ENCODE measurements around the gene MAP4K4.

The MAP4K4 gene

GRCh38 chr2:101723371-101724124 is 26.0 kb downstream of the MAP4K4 start:
- no peak for DNase-seq (ENCODE audit: low spot score)

GRCh38 chr2:101724125-101724474 is 26.6 kb downstream of the MAP4K4 start:
- DNase-seq (ENCODE audit: low spot score): no peak

- no peak for DNase-seq (ENCODE audit: low spot score)
Measured at GRCh38 chr2:101725038-101725437, 27.5 kb downstream of the MAP4K4 start.

GRCh38 chr2:101725515-101726192 is 28.1 kb downstream of the MAP4K4 start:
- DNase-seq (ENCODE audit: low spot score): peak; percentile 49

- no peak for DNase-seq (ENCODE audit: low spot score)
Measured at GRCh38 chr2:101728865-101729264, 31.4 kb downstream of the MAP4K4 start.

- DNase-seq (ENCODE audit: low spot score): no peak
Measured at GRCh38 chr2:101729521-101730190, 32.1 kb downstream of the MAP4K4 start.

- DNase-seq (ENCODE audit: low spot score): no peak
Measured at GRCh38 chr2:101731221-101732054, 33.9 kb downstream of the MAP4K4 start.

GRCh38 chr2:101732199-101732598 is 34.7 kb downstream of the MAP4K4 start:
- DNase-seq (ENCODE audit: low spot score): no peak

- no peak for DNase-seq (ENCODE audit: low spot score)
Measured at GRCh38 chr2:101732773-101733256, 35.3 kb downstream of the MAP4K4 start.

- no peak for DNase-seq (ENCODE audit: low spot score)
Measured at GRCh38 chr2:101733257-101733993, 35.9 kb downstream of the MAP4K4 start.

- no peak for DNase-seq (ENCODE audit: low spot score)
Measured at GRCh38 chr2:101734505-101735165, 37.1 kb downstream of the MAP4K4 start.

GRCh38 chr2:101735166-101735533 is 37.6 kb downstream of the MAP4K4 start:
- DNase-seq (ENCODE audit: low spot score): no peak

GRCh38 chr2:101736233-101736632 is 38.7 kb downstream of the MAP4K4 start:
- DNase-seq (ENCODE audit: low spot score): no peak

GRCh38 chr2:101736861-101737291 is 39.4 kb downstream of the MAP4K4 start:
- no peak for DNase-seq (ENCODE audit: low spot score)

GRCh38 chr2:101737478-101738255 is 40.2 kb downstream of the MAP4K4 start:
- no peak for DNase-seq (ENCODE audit: low spot score)

GRCh38 chr2:101738649-101739048 is 41.1 kb downstream of the MAP4K4 start:
- no peak for DNase-seq (ENCODE audit: low spot score)

GRCh38 chr2:101740555-101740964 is 43.1 kb downstream of the MAP4K4 start:
- DNase-seq (ENCODE audit: low spot score): no peak

- no peak for DNase-seq (ENCODE audit: low spot score)
Measured at GRCh38 chr2:101741775-101742520, 44.4 kb downstream of the MAP4K4 start.

- no peak for DNase-seq (ENCODE audit: low spot score)
Measured at GRCh38 chr2:101742547-101742946, 45.0 kb downstream of the MAP4K4 start.

Measured in hematopoietic multipotent progenitor cell treated with erythropoietin and hydrocortisone succinate and interleukin-3 and kit ligand, for 15 days (in vitro differentiated cells).